Spleen (tissue), 7 donors: ENCODE data around the gene OR4D11.

Experiments
- CTCF ChIP-seq, 11 experiments: fragments of 200-600 bp in 7 of 11; fragments of 450-650 bp in 4 of 11; sonication (generic) in 4 of 11; IDR thresholded peaks in 8 of 11; conservative IDR thresholded peaks in 3 of 11; 1 replicate in 7 of 11; 2 replicates in 4 of 11; pipeline versions ENCODE4 v1.4.0 to v1.8.0; 2016 to 2021; ENCODE audit warnings: antibody characterized with exemption in 11 of 11, inconsistent platforms in 4 of 11, mild to moderate bottlenecking in 1 of 11
- POLR2A ChIP-seq, 3 donors: fragments of 450-650 bp; IDR thresholded peaks; one replicate each; pipeline ENCODE4 v1.5.1; 2017; ENCODE audit warnings: antibody characterized with exemption in 3 of 3, mild to moderate bottlenecking in 1 of 3
- POLR2AphosphoS5 ChIP-seq, 3 donors: sonication (generic); formaldehyde crosslinking; IDR thresholded peaks; one replicate each; pipeline ENCODE4 v1.5.1; 2017; ENCODE audit warnings: antibody characterized with exemption in 3 of 3
- donor health status: DM: no; HTN: no; CAD: no; lungs with moderate emphysema.
- donor health status: DM: no; HTN: no; CAD: no.
- donor health status: DM: no; HTN: no; CAD: no.

GRCh38 chr11:59510941-59511589 lies 7.7 kb downstream of the OR4D11 start, which contains the start of gene OR4D9:
- TF ChIP-seq CTCF (IDR thresholded peaks at IDR 0.05 in 8 of 11, conservative IDR thresholded peaks at IDR 0.05 in 3 of 11) (no peak), POLR2AphosphoS5 (IDR thresholded peaks at IDR 0.05) (no peak), POLR2A (IDR thresholded peaks at IDR 0.05) (no peak)
